HEK293 (cell line): ENCODE results near the gene NAALADL2.

Source experiments
- KLF16 ChIP-seq: fragments of 450-650 bp; formaldehyde crosslinking; IDR thresholded peaks from 2 replicates; pipeline ENCODE4 v1.5.1; 2017; ENCODE audit warnings: missing biosample characterization, missing genetic modification characterization
- ZBTB7A ChIP-seq: fragments of 450-650 bp; formaldehyde crosslinking; IDR thresholded peaks from 2 replicates; pipeline ENCODE4 v1.5.1; 2016; ENCODE audit warnings: low read depth, missing biosample characterization, missing genetic modification characterization
- ZNF132 ChIP-seq: fragments of 450-650 bp; formaldehyde crosslinking; IDR thresholded peaks from 2 replicates; pipeline ENCODE4 v1.5.1; 2017; ENCODE audit warnings: missing biosample characterization, missing genetic modification characterization, borderline replicate concordance
- ZNF155 ChIP-seq: fragments of 450-650 bp; formaldehyde crosslinking; IDR thresholded peaks from 2 replicates; pipeline ENCODE4 v1.5.1; 2016; ENCODE audit warnings: missing biosample characterization, missing genetic modification characterization
- ZNF24 ChIP-seq: fragments of 450-650 bp; formaldehyde crosslinking; IDR thresholded peaks from 2 replicates; pipeline ENCODE4 v1.5.1; 2016; ENCODE audit warnings: missing biosample characterization, missing genetic modification characterization
- ZNF48 ChIP-seq: fragments of 450-650 bp; formaldehyde crosslinking; IDR thresholded peaks from 2 replicates; pipeline ENCODE4 v1.5.1; 2016; ENCODE audit warnings: missing biosample characterization, missing genetic modification characterization
- ZNF514 ChIP-seq: fragments of 450-650 bp; formaldehyde crosslinking; IDR thresholded peaks from 2 replicates; pipeline ENCODE4 v1.5.1; 2016; ENCODE audit warnings: missing biosample characterization, missing genetic modification characterization
- ZNF560 ChIP-seq: fragments of 450-650 bp; formaldehyde crosslinking; IDR thresholded peaks from 2 replicates; pipeline ENCODE4 v1.5.1; 2017; ENCODE audit warnings: missing biosample characterization, missing genetic modification characterization, borderline replicate concordance
- ZSCAN16 ChIP-seq: fragments of 450-650 bp; formaldehyde crosslinking; IDR thresholded peaks from 2 replicates; pipeline ENCODE4 v1.5.1; 2016; ENCODE audit warnings: missing biosample characterization, missing genetic modification characterization
- TF ChIP-seq, protein P1 (sequence below): fragments of 450-650 bp; formaldehyde crosslinking; IDR thresholded peaks from 2 replicates; pipeline ENCODE4 v1.5.1; 2016; ENCODE audit warnings: missing biosample characterization, missing genetic modification characterization, low read depth
- TF ChIP-seq, protein P2 (sequence below): fragments of 450-650 bp; IDR thresholded peaks from 2 replicates; pipeline ENCODE4 v1.5.1; 2018; ENCODE audit warnings: missing biosample characterization, missing genetic modification characterization
- TF ChIP-seq, protein P3 (sequence below): fragments of 450-650 bp; formaldehyde crosslinking; IDR thresholded peaks from 2 replicates; pipeline ENCODE4 v1.5.1; 2016; ENCODE audit warnings: missing biosample characterization, missing genetic modification characterization
- TF ChIP-seq, protein P4 (sequence below): fragments of 450-650 bp; formaldehyde crosslinking; IDR thresholded peaks from 2 replicates; pipeline ENCODE4 v1.5.1; 2016; ENCODE audit warnings: missing biosample characterization, missing genetic modification characterization

DNA sequence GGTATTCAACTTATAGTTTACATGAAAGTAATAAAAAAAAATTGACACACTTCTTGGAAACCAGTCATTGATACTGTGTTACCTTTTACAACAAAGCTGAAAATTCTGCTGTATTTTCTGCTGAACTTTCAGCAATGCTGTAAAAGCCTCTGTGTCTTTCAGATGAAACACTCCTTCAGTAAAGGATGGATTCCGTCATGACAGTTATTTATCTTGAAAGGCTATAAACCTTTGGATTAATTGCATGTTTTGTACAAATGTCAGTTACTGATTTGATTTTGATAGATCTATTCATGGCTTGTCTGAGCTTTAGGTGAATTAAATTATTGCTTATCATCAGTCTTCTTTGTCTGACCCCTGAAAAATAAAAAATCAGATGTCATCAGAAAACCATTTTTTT is 355.1 kb downstream of the NAALADL2 start:
- TF ChIP-seq ZSCAN16 (tag by site-specific recombination) (no peak), ZNF560 (tag by site-specific recombination) (no peak), KLF16 (tag by site-specific recombination) (no peak), ZNF24 (no peak), ZNF132 (no peak), ZNF514 (tag by site-specific recombination) (no peak), ZNF48 (no peak), ZNF155 (no peak), ZBTB7A (tag by site-specific recombination) (no peak)
- TF ChIP-seq, protein P1, sequence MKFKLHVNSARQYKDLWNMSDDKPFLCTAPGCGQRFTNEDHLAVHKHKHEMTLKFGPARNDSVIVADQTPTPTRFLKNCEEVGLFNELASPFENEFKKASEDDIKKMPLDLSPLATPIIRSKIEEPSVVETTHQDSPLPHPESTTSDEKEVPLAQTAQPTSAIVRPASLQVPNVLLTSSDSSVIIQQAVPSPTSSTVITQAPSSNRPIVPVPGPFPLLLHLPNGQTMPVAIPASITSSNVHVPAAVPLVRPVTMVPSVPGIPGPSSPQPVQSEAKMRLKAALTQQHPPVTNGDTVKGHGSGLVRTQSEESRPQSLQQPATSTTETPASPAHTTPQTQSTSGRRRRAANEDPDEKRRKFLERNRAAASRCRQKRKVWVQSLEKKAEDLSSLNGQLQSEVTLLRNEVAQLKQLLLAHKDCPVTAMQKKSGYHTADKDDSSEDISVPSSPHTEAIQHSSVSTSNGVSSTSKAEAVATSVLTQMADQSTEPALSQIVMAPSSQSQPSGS (tag by site-specific recombination): no peak
- TF ChIP-seq, protein P2, sequence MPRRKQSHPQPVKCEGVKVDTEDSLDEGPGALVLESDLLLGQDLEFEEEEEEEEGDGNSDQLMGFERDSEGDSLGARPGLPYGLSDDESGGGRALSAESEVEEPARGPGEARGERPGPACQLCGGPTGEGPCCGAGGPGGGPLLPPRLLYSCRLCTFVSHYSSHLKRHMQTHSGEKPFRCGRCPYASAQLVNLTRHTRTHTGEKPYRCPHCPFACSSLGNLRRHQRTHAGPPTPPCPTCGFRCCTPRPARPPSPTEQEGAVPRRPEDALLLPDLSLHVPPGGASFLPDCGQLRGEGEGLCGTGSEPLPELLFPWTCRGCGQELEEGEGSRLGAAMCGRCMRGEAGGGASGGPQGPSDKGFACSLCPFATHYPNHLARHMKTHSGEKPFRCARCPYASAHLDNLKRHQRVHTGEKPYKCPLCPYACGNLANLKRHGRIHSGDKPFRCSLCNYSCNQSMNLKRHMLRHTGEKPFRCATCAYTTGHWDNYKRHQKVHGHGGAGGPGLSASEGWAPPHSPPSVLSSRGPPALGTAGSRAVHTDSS (tag by site-specific recombination): no peak
- TF ChIP-seq, protein P3, sequence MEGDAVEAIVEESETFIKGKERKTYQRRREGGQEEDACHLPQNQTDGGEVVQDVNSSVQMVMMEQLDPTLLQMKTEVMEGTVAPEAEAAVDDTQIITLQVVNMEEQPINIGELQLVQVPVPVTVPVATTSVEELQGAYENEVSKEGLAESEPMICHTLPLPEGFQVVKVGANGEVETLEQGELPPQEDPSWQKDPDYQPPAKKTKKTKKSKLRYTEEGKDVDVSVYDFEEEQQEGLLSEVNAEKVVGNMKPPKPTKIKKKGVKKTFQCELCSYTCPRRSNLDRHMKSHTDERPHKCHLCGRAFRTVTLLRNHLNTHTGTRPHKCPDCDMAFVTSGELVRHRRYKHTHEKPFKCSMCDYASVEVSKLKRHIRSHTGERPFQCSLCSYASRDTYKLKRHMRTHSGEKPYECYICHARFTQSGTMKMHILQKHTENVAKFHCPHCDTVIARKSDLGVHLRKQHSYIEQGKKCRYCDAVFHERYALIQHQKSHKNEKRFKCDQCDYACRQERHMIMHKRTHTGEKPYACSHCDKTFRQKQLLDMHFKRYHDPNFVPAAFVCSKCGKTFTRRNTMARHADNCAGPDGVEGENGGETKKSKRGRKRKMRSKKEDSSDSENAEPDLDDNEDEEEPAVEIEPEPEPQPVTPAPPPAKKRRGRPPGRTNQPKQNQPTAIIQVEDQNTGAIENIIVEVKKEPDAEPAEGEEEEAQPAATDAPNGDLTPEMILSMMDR (tag by site-specific recombination): no peak
- TF ChIP-seq, protein P4, sequence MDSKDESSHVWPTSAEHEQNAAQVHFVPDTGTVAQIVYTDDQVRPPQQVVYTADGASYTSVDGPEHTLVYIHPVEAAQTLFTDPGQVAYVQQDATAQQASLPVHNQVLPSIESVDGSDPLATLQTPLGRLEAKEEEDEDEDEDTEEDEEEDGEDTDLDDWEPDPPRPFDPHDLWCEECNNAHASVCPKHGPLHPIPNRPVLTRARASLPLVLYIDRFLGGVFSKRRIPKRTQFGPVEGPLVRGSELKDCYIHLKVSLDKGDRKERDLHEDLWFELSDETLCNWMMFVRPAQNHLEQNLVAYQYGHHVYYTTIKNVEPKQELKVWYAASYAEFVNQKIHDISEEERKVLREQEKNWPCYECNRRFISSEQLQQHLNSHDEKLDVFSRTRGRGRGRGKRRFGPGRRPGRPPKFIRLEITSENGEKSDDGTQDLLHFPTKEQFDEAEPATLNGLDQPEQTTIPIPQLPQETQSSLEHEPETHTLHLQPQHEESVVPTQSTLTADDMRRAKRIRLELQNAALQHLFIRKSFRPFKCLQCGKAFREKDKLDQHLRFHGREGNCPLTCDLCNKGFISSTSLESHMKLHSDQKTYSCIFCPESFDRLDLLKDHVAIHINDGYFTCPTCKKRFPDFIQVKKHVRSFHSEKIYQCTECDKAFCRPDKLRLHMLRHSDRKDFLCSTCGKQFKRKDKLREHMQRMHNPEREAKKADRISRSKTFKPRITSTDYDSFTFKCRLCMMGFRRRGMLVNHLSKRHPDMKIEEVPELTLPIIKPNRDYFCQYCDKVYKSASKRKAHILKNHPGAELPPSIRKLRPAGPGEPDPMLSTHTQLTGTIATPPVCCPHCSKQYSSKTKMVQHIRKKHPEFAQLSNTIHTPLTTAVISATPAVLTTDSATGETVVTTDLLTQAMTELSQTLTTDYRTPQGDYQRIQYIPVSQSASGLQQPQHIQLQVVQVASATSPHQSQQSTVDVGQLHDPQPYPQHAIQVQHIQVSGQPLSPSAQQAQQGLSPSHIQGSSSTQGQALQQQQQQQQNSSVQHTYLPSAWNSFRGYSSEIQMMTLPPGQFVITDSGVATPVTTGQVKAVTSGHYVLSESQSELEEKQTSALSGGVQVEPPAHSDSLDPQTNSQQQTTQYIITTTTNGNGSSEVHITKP: no peak
